Posterior vena cava (tissue), 2 donors: ENCODE data around the gene HARBI1. TPM values are rescaled to one million over a fixed set of nuclear protein-coding genes. Genes with fewer than 3 reads are reported as not detected.

Source experiments
- DNase-seq: peaks from one replicate; pipeline ENCODE4 v3.0.0-alpha.2; 2020; ENCODE audit warnings: low spot score
- intact Hi-C, 2 donors: fragments of 100-400 bp; cut with DNase I; formaldehyde crosslinking; loops; one replicate each; pipeline versions ENCODE4 v1.14.1 to v1.14.2; 2022 to 2023
- long read RNA-seq, 2 donors: library from polyadenylated mRNA; unstranded; transcript quantifications; one replicate each; pipeline ENCODE4 v2.0.0, GENCODE V29; 2020 to 2021
- total RNA-seq, 2 donors: library from RNA; stranded (reverse); fragmentation: NEBNext Ultra II Directional; extraction: Animal tissue kit (Norgen Biotek cat#: 25700); gene quantifications; one replicate each; pipeline ENCODE4 v1.2.1, GENCODE V29; 2021
- donor health status: DM: yes; HTN: yes; CAD: no.
- donor health status: DM: yes; HTN: yes; CAD: no.

HARBI1 gene
- 1 to 10 TPM; 3.5 to 3.9 TPM for total RNA-seq
- long read RNA-seq, donor 1, partial matches to known transcripts, result 1 of 2 reads
- long read RNA-seq, donor 1, other reads (novel, unspliced or antisense), result 0 of 2 reads
- long read RNA-seq, donor 2, transcript HARBI1-201 (3 exons, 1,967 nt), result major isoform, 11 of 16 reads
- long read RNA-seq, donor 2, partial matches to known transcripts, result 1 of 16 reads
- long read RNA-seq, donor 2, other reads (novel, unspliced or antisense), result 4 of 16 reads

- peak; percentile 96 for DNase-seq
- intact Hi-C loops, result no loop called here
Measured at GRCh38 chr11:46617134-46617971, at the start of gene HARBI1, which contains the start of gene ATG13. Gene HARBI1, minus strand, starts transcription at chr11:46617227. Its CDS starts 990 bp downstream, at chr11:46616237. Gene ATG13, plus strand, starts transcription at chr11:46617553. Its CDS starts 26,739 bp downstream, at chr11:46644292.

GRCh38 chr11:46666516-46666915 is 49.5 kb upstream of the HARBI1 start:
- DNase-seq, result peak; percentile 81
- intact Hi-C loops, result no loop called here

GRCh38 chr11:46665356-46665755 is 48.3 kb upstream of the HARBI1 start:
- peak; percentile 69 for DNase-seq
- intact Hi-C loops, result no loop called here

GRCh38 chr11:46664612-46665011 is 47.6 kb upstream of the HARBI1 start:
- intact Hi-C loops, result no loop called here

GRCh38 chr11:46663277-46663940 is 46.4 kb upstream of the HARBI1 start:
- intact Hi-C loops, result no loop called here
- peak; percentile 37 for DNase-seq

More at GRCh38 chr11:46664612-46665011, 47.6 kb upstream of the HARBI1 start:
- peak; percentile 51 for DNase-seq

GRCh38 chr11:46662366-46662765 is 45.3 kb upstream of the HARBI1 start:
- intact Hi-C loops, result no loop called here
- DNase-seq, result no peak

- intact Hi-C loops, result no loop called here
- DNase-seq, result no peak
Measured at GRCh38 chr11:46661836-46662235, 44.8 kb upstream of the HARBI1 start.

GRCh38 chr11:46659908-46660307 is 42.9 kb upstream of the HARBI1 start:
- DNase-seq, result peak; percentile 76
- intact Hi-C loops, result no loop called here

GRCh38 chr11:46658259-46658658 is 41.2 kb upstream of the HARBI1 start:
- intact Hi-C loops, result no loop called here
- peak; percentile 85 for DNase-seq

- intact Hi-C loops, result no loop called here
- no peak for DNase-seq
Measured at GRCh38 chr11:46657186-46657585, 40.2 kb upstream of the HARBI1 start.

GRCh38 chr11:46655631-46656030 is 38.6 kb upstream of the HARBI1 start:
- intact Hi-C loops, result no loop called here
- no peak for DNase-seq

GRCh38 chr11:46649180-46649738 is 32.2 kb upstream of the HARBI1 start:
- intact Hi-C loops, result loop anchor here in 1 of 2 donors (2.0 kb wide), 1 partner anchor 76 kb away; no protein-coding TSS in a partner anchor
- DNase-seq, result peak; percentile 76

- no peak for DNase-seq
- intact Hi-C loops, result no loop called here
Measured at GRCh38 chr11:46643986-46644385, 27.0 kb upstream of the HARBI1 start.

- intact Hi-C loops, result no loop called here
Measured at GRCh38 chr11:46643531-46643930, 26.5 kb upstream of the HARBI1 start.

GRCh38 chr11:46642627-46643335 is 25.8 kb upstream of the HARBI1 start:
- DNase-seq, result no peak
- intact Hi-C loops, result no loop called here

More at GRCh38 chr11:46643531-46643930, 26.5 kb upstream of the HARBI1 start:
- no peak for DNase-seq

GRCh38 chr11:46641639-46642038 is 24.6 kb upstream of the HARBI1 start:
- intact Hi-C loops, result no loop called here
- DNase-seq, result no peak

GRCh38 chr11:46640036-46640788 is 23.2 kb upstream of the HARBI1 start:
- intact Hi-C loops, result no loop called here
- no peak for DNase-seq

GRCh38 chr11:46639197-46639839 is 22.3 kb upstream of the HARBI1 start:
- no peak for DNase-seq
- intact Hi-C loops, result no loop called here
